A549 (cell line): ENCODE measurements around the gene GNPAT. TPM values are rescaled to one million over a fixed set of nuclear protein-coding genes. Genes with fewer than 3 reads are reported as not detected.

Source experiments
- ATAC-seq, 2 experiments: fragments of 200-7000 bp in 1 of 2; fragments of >200 bp in 1 of 2; cut with Nextera tagmentation in 1 of 2; cut with Tn5 transposase in 1 of 2; 3 replicates each; pipeline versions ENCODE4 v1.8.0 to v1.9.1; 2018 to 2020; ENCODE audit warnings: mild to moderate bottlenecking in 1 of 2, moderate library complexity in 1 of 2
- CTCF ChIA-PET: fragments of 300-600 bp; sonication (Branson Sonifier 250); formaldehyde crosslinking; extraction: SDS; loops from one replicate; lab custom pipeline; 2021; ENCODE audit warnings: antibody characterized with exemption, inconsistent platforms; lab: Yijun Ruan, JAX
- POLR2A ChIA-PET: fragments of 350-600 bp; formaldehyde crosslinking; extraction: SDS; loops from one replicate; lab custom pipeline; 2021; ENCODE audit warnings: antibody characterized with exemption, inconsistent platforms; lab: Yijun Ruan, JAX
- DNase-seq, 2 experiments: peaks; one replicate each; pipeline versions ENCODE4 v3.0.0 to v3.0.0-alpha.2; 2011 to 2016; ENCODE audit warnings: low read depth in 1 of 2, low spot score in 1 of 2
- FAIRE-seq: peaks from 2 replicates; lab custom pipeline; 2011; peaks lifted over from hg19 to GRCh38; lab: Jason Lieb, UNC
- H3K27ac ChIP-seq, 2 experiments: fragments of >200 bp; sonication (Bioruptor Twin); formaldehyde crosslinking; 3 replicates each; pipeline ENCODE4 v1.5.1; 2016 to 2017
- H3K4me1 ChIP-seq: fragments of >200 bp; sonication (Bioruptor Twin); formaldehyde crosslinking; 3 replicates; pipeline ENCODE4 v1.6.1; 2016
- H3K4me2 ChIP-seq: fragments of >200 bp; sonication (Bioruptor Twin); formaldehyde crosslinking; 3 replicates; pipeline ENCODE4 v1.6.1; 2016
- H3K4me3 ChIP-seq: fragments of >200 bp; sonication (Bioruptor Twin); formaldehyde crosslinking; 3 replicates; pipeline ENCODE4 v1.5.1; 2016
- H3K9me3 ChIP-seq: fragments of >200 bp; sonication (Bioruptor Twin); formaldehyde crosslinking; 3 replicates; pipeline ENCODE4 v1.6.1; 2016
- BHLHE40 ChIP-seq: IDR thresholded peaks from 2 replicates; pipeline ENCODE4 v1.6.1; 2012; ENCODE audit warnings: low read depth, low read length, inconsistent platforms
- CEBPB ChIP-seq, 2 experiments: fragments of >200 bp in 1 of 2; sonication (Bioruptor Twin) in 1 of 2; formaldehyde crosslinking in 1 of 2; IDR thresholded peaks; 2 replicates each; pipeline ENCODE4 v1.6.1; 2012 to 2016
- ESRRA ChIP-seq: fragments of 150-350 bp; IDR thresholded peaks from 2 replicates; pipeline ENCODE4 v1.6.1; 2014; ENCODE audit warnings: mild to moderate bottlenecking, low read length, borderline replicate concordance
- FOSB ChIP-seq: fragments of 250-450 bp; sonication (Bioruptor Pico); IDR thresholded peaks from 2 replicates; pipeline ENCODE4 v1.5.0; 2020; ENCODE audit warnings: mild to moderate bottlenecking, moderate library complexity
- GATA3 ChIP-seq: IDR thresholded peaks from 2 replicates; pipeline ENCODE4 v1.6.1; 2012; ENCODE audit warnings: borderline replicate concordance
- HOXB13 ChIP-seq: fragments of 250-450 bp; sonication (Bioruptor Pico); IDR thresholded peaks from 2 replicates; pipeline ENCODE4 v1.5.0; 2020; ENCODE audit warnings: low read depth, mild to moderate bottlenecking, moderate library complexity
- HOXB5 ChIP-seq: fragments of 250-450 bp; sonication (Bioruptor Pico); IDR thresholded peaks from 2 replicates; pipeline ENCODE4 v1.5.0; 2020; ENCODE audit warnings: mild to moderate bottlenecking, moderate library complexity
- JUNB ChIP-seq: fragments of >200 bp; sonication (Bioruptor Twin); formaldehyde crosslinking; IDR thresholded peaks from 2 replicates; pipeline ENCODE4 v1.6.1; 2016
- KDM1A ChIP-seq: fragments of 200-600 bp; sonication (generic); IDR thresholded peaks from 2 replicates; pipeline ENCODE4 v1.6.1; 2016; ENCODE audit warnings: low read depth, mild to moderate bottlenecking
- KDM5A ChIP-seq: fragments of 200-600 bp; sonication (generic); IDR thresholded peaks from 2 replicates; pipeline ENCODE4 v1.6.1; 2016; ENCODE audit warnings: antibody characterized with exemption, mild to moderate bottlenecking
- MAZ ChIP-seq: fragments of 150-350 bp; IDR thresholded peaks from 2 replicates; pipeline ENCODE4 v1.6.1; 2014; ENCODE audit warnings: antibody characterized with exemption, low read depth, low read length, borderline replicate concordance
- MYC ChIP-seq: IDR thresholded peaks from 2 replicates; pipeline ENCODE4 v1.6.1; 2012; ENCODE audit warnings: mild to moderate bottlenecking, inconsistent platforms, low read length, improper control_type of control experiment, borderline replicate concordance
- POLR2A ChIP-seq: IDR thresholded peaks from 2 replicates; pipeline ENCODE4 v1.6.1; 2012; ENCODE audit warnings: mild to moderate bottlenecking, low read length
- RCOR1 ChIP-seq: fragments of 150-350 bp; IDR thresholded peaks from 2 replicates; pipeline ENCODE4 v1.6.1; 2014; ENCODE audit warnings: antibody characterized with exemption, low read length, low read depth
- SMC3 ChIP-seq: fragments of >200 bp; sonication (Bioruptor Twin); formaldehyde crosslinking; IDR thresholded peaks from 3 replicates; pipeline ENCODE4 v1.6.1; 2018; ENCODE audit warnings: inconsistent platforms
- SREBF2 ChIP-seq: fragments of 450-650 bp; IDR thresholded peaks from 2 replicates; pipeline ENCODE4 v1.6.1; 2014; ENCODE audit warnings: mild to moderate bottlenecking, moderate library complexity
- TFCP2L1 ChIP-seq: fragments of 250-450 bp; sonication (Bioruptor Pico); IDR thresholded peaks from 2 replicates; pipeline ENCODE4 v1.5.0; 2021; ENCODE audit warnings: mild to moderate bottlenecking
- ZC3H11A ChIP-seq: fragments of 450-650 bp; IDR thresholded peaks from 2 replicates; pipeline ENCODE4 v1.6.1; 2014; ENCODE audit warnings: antibody characterized with exemption, mild to moderate bottlenecking
- ZNF302 ChIP-seq: fragments of 250-450 bp; sonication (Bioruptor Pico); IDR thresholded peaks from 2 replicates; pipeline ENCODE4 v1.9.0; 2021; ENCODE audit warnings: inconsistent platforms, mild to moderate bottlenecking, moderate library complexity
- ZSCAN20 ChIP-seq: fragments of 250-450 bp; sonication (Bioruptor Pico); IDR thresholded peaks from 2 replicates; pipeline ENCODE4 v1.8.0; 2022; ENCODE audit warnings: mild to moderate bottlenecking, moderate library complexity
- WGBS: methylation state at CpG from one replicate; pipeline ENCODE4 v1.1.6; 2017; ENCODE audit errors: missing lambda C conversion rate; 5-methylcytosine and 5-hydroxymethylcytosine counted together
- polyA plus RNA-seq, 4 experiments: library from polyadenylated mRNA; depleted of rRNA in 3 of 4; stranded (reverse); fragments of >200 nt; fragmentation: RNase III in 1 of 4; extraction: RNeasy Plus Mini Kit Qiagen cat#74134 plus additional on column Dnase treatment in 1 of 4; gene quantifications; 2 replicates in 3 of 4; 3 replicates in 1 of 4; pipeline ENCODE4 v1.2.3, GENCODE V29; 2011 to 2017
- TF ChIP-seq, protein P1 (sequence below): IDR thresholded peaks from 2 replicates; pipeline ENCODE4 v1.6.1; 2012
- TF ChIP-seq, protein P2 (sequence below): fragments of >200 bp; sonication (Bioruptor Twin); formaldehyde crosslinking; IDR thresholded peaks from 2 replicates; pipeline ENCODE4 v1.6.1; 2016
- TF ChIP-seq, protein P3 (sequence below): fragments of 250-450 bp; sonication (Bioruptor Pico); IDR thresholded peaks from 2 replicates; pipeline ENCODE4 v1.5.0; 2021; ENCODE audit warnings: mild to moderate bottlenecking, moderate library complexity, borderline replicate concordance
- TF ChIP-seq, protein P4 (sequence below): IDR thresholded peaks from 2 replicates; pipeline ENCODE4 v1.6.1; 2012

The GNPAT gene
- polyA plus RNA-seq, 2 of the 4 experiments (the other 2 are of a cell fraction) = 44.1 to 62.7 TPM

DNA sequence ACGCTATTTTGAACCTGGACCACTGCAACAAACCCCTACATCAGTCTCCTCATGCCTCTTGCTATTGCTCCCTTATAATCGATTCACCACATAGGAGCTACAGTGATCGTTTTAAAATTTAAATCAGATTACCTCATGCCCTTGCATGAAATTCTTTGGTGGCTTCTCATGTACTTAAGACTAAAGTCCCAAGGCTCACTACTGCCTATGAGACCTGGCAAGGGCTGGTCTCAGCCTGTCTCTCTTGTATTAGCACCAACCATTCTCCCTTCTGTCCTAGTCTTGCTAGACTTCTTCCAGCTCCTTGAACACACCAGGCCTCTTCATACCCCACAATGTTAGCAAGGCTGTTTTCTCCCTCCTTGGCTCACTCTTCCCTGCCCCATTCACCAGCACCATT, 6.5 kb upstream of the GNPAT start:
- DNase-seq (no peak), FAIRE-seq (no peak)
- ChIA-PET CTCF (interaction anchor here (1.2 to 1.8 kb wide), 2 partner anchors 8 to 9 kb away, joined by 3 to 5 read pairs; no protein-coding TSS in a partner anchor), POLR2A (no interaction called here)
- WGBS = 85% methylated on average over 3 of the region's 3 CpGs
- no peak overlapping the region for H3K27ac ChIP-seq
- H3K4me2 ChIP-seq = no peak overlapping the region
- no peak overlapping the region for H3K4me3 ChIP-seq
- H3K9me3 ChIP-seq = no peaks in the 10 kb centered on the region
- TF ChIP-seq ZSCAN20 = no peak
- TF ChIP-seq ZNF302 (CRISPR knock-in tag) = no peak
- no peak for TF ChIP-seq MYC
- TF ChIP-seq SREBF2 = no peak
- no peak for TF ChIP-seq RCOR1
- TF ChIP-seq, protein P1, sequence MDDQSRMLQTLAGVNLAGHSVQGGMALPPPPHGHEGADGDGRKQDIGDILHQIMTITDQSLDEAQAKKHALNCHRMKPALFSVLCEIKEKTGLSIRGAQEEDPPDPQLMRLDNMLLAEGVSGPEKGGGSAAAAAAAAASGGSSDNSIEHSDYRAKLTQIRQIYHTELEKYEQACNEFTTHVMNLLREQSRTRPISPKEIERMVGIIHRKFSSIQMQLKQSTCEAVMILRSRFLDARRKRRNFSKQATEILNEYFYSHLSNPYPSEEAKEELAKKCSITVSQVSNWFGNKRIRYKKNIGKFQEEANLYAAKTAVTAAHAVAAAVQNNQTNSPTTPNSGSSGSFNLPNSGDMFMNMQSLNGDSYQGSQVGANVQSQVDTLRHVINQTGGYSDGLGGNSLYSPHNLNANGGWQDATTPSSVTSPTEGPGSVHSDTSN = no peak
- no peak for TF ChIP-seq KDM5A
- TF ChIP-seq KDM1A = no peak
- no peak for TF ChIP-seq POLR2A
- no peak for TF ChIP-seq HOXB5
- no peak for TF ChIP-seq ESRRA
- TF ChIP-seq, protein P2, sequence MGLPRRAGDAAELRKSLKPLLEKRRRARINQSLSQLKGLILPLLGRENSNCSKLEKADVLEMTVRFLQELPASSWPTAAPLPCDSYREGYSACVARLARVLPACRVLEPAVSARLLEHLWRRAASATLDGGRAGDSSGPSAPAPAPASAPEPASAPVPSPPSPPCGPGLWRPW = no peak
- no peak for TF ChIP-seq FOSB (CRISPR knock-in tag)
- TF ChIP-seq SMC3 = no peak
- TF ChIP-seq, all 56 proteins: peak for 0
- H3K4me1 ChIP-seq = peaks cover 13% of the 10 kb centered on the region; the same call in 2 of the 3 replicates
- peak in 1 of 2 experiments; percentile 33; a peak in 3 of 6 replicates for ATAC-seq

DNA sequence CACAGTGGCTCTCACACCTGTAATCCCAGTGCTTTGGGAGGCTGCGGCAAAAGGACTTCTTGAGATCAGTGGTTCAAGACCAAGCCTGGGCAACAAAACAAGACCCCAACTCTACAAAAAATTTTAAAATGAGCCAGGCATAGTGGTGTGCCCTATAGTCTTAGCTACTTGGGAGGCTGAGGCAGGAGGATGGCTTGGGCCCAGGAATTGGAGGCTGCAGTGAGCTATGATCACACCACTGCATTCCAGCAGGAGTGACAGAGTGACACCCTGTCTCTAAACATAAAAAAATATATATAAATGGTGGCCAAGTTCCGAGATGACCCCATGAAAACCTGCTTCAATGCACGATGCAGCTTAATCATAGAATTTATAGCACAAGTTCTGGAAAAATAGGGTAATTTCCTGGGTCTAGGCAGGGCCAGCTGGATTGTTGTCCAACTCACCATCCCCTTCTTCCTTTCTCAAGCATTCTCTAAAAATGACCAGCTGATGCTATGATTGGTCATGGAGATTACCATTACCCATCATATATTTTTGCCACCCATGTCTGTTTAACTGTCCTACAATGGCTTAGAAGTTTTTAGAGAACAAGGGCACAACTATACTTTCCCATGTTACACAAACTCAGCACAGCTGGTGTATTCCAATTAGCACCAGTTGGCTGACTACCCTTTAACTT, 5.3 kb upstream of the GNPAT start:
- Histone ChIP-seq H3K27ac (no peak overlapping the region), H3K9me3 (no peaks in the 10 kb centered on the region), H3K4me3 (no peak overlapping the region), H3K4me2 (no peak overlapping the region), H3K4me1 (peaks cover 18% of the 10 kb centered on the region)
- DNase-seq (no peak), ATAC-seq (no peak), FAIRE-seq (no peak)
- WGBS = 98% methylated on average over 3 of the region's 3 CpGs
- TF ChIP-seq HOXB13 (CRISPR knock-in tag) = no peak
- no peak for TF ChIP-seq ESRRA
- TF ChIP-seq, protein P3, sequence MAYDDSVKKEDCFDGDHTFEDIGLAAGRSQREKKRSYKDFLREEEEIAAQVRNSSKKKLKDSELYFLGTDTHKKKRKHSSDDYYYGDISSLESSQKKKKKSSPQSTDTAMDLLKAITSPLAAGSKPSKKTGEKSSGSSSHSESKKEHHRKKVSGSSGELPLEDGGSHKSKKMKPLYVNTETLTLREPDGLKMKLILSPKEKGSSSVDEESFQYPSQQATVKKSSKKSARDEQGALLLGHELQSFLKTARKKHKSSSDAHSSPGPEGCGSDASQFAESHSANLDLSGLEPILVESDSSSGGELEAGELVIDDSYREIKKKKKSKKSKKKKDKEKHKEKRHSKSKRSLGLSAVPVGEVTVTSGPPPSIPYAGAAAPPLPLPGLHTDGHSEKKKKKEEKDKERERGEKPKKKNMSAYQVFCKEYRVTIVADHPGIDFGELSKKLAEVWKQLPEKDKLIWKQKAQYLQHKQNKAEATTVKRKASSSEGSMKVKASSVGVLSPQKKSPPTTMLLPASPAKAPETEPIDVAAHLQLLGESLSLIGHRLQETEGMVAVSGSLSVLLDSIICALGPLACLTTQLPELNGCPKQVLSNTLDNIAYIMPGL = no peak
- TF ChIP-seq, protein P2 = no peak
- TF ChIP-seq GATA3 = no peak
- TF ChIP-seq JUNB = no peak
- TF ChIP-seq, protein P4, sequence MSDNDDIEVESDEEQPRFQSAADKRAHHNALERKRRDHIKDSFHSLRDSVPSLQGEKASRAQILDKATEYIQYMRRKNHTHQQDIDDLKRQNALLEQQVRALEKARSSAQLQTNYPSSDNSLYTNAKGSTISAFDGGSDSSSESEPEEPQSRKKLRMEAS = no peak
- no peak for TF ChIP-seq ZC3H11A
- TF ChIP-seq KDM1A = no peak
- no peak for TF ChIP-seq BHLHE40
- no peak for TF ChIP-seq KDM5A
- no peak for TF ChIP-seq MAZ
- TF ChIP-seq ZSCAN20 = no peak
- TF ChIP-seq FOSB (CRISPR knock-in tag) = no peak
- no peak for TF ChIP-seq CEBPB (IDR thresholded peaks at IDR 0.05)
- TF ChIP-seq TFCP2L1 = no peak
- TF ChIP-seq HOXB5 = no peak
- TF ChIP-seq POLR2A = no peak
- no peak for TF ChIP-seq SREBF2
- ChIA-PET CTCF (interaction anchor here (0.5 to 0.9 kb wide), 4 partner anchors 23 to 345 kb away, joined by 3 to 4 read pairs (median 3); no protein-coding TSS in a partner anchor), POLR2A (no interaction called here)
